G401 (cell line): ENCODE results near the gene HES1. TPM values are rescaled to one million over a fixed set of nuclear protein-coding genes. Genes with fewer than 3 reads are reported as not detected.

ENCODE experiments used
- DNase-seq: peaks from one replicate; pipeline ENCODE4 v3.0.0-alpha.2; 2015; ENCODE audit warnings: low spot score
- in situ Hi-C: cut with HindIII; loops from 2 replicates; pipeline ENCODE4 v1.10.0; 2016; ENCODE audit warnings: low sequenced_read_pairs, mixed read lengths
- total RNA-seq: library from RNA; depleted of rRNA; stranded (reverse); fragments of >200 nt; shearing (Covaris generic); gene quantifications from 2 replicates; pipeline ENCODE4 v1.2.3, GENCODE V29; 2014; rRNA removed

Gene HES1
- total RNA-seq, 1 experiment from 2014 or later: 3.3 TPM

GRCh38 chr3:194180570-194180969, 44.6 kb downstream of the HES1 start:
- DNase-seq: no peak
- in situ Hi-C loops: no loop called here

GRCh38 chr3:194181612-194182529, 45.9 kb downstream of the HES1 start:
- no peak for DNase-seq
- in situ Hi-C loops: no loop called here

- in situ Hi-C loops: no loop called here
- DNase-seq: no peak
These were observed 47.3 kb downstream of the HES1 start for GRCh38 chr3:194183271-194183670.

- in situ Hi-C loops: no loop called here
- no peak for DNase-seq
These were observed 48.4 kb downstream of the HES1 start for GRCh38 chr3:194184265-194184751.

- no peak for DNase-seq
- in situ Hi-C loops: no loop called here
These were observed 48.9 kb downstream of the HES1 start for GRCh38 chr3:194184801-194185200.

- in situ Hi-C loops: no loop called here
- no peak for DNase-seq
These were observed 49.3 kb downstream of the HES1 start for GRCh38 chr3:194185221-194185620.

GRCh38 chr3:194187233-194187944, 51.4 kb downstream of the HES1 start:
- DNase-seq: no peak
- in situ Hi-C loops: no loop called here

Other genes with a start within 250 kb of the HES1 start
- not detected in 2 replicates for gene CPN2, start 215.2 kb downstream of the HES1 start, total RNA-seq
- gene LRRC15, start 233.6 kb downstream of the HES1 start, total RNA-seq: 0.14 and 0.55 TPM in 2 replicates